ENCODE measurements around the gene MSLN. TPM values are rescaled to one million over a fixed set of nuclear protein-coding genes. Genes with fewer than 3 reads are reported as not detected.
"Not testable (repeated sequence)": the region's sequence is repeated elsewhere in the genome, so short reads cannot be mapped to it uniquely, and the experiment has no call there.

The MSLN gene
- 0.47 TPM in 1 of 2 replicates, not detected in the other for total RNA-seq (2014; rRNA removed; shearing (Covaris generic); ENCODE audit: low replicate concordance)

GRCh38 chr16:760545-761343 lies at the start of gene MSLN:
TSS of gene MSLN (plus strand) at chr16:760734. CDS start at chr16:762681, 1,947 bp downstream.
- Histone ChIP-seq H3K9ac (ENCODE audit: low read length) (no peak within 1 kb of the TSS), H3K9me2 (replicated peaks; ENCODE audit: insufficient read depth, low read length) (no peaks in the 10 kb centered on the region), H4K20me1 (ENCODE audit: insufficient read depth, low read depth, low read length) (no peaks in the 10 kb centered on the region), H3K4me3 (ENCODE audit: low read length) (no peak within 1 kb of the TSS), H3K79me2 (ENCODE audit: low read length) (no peaks in the 10 kb centered on the region), H3K4me1 (ENCODE audit: low read length) (no peaks in the 10 kb centered on the region), H3K27ac (ENCODE audit: low read length) (no peak within 1 kb of the TSS), H3K9me3 (ENCODE audit: low read length) (no peaks in the 10 kb centered on the region), H3K27me3 (ENCODE audit: low read length) (no peaks in the 10 kb centered on the region), H3K4me2 (ENCODE audit: low read depth, low read length, poor library complexity, severe bottlenecking) (no peak within 1 kb of the TSS), H3K36me3 (ENCODE audit: insufficient read depth, low read length) (no peaks in the 10 kb centered on the region), H2AFZ (ENCODE audit: low read length) (no peak within 1 kb of the TSS)
- DNase-seq, result no peak

- peaks cover 22% of the 10 kb centered on the region for H3K4me1 ChIP-seq (ENCODE audit: low read length)
- H3K27ac ChIP-seq (ENCODE audit: low read length), result no peak overlapping the region
- no peak overlapping the region for H3K4me2 ChIP-seq (ENCODE audit: low read depth, low read length, poor library complexity, severe bottlenecking)
- no peaks in the 10 kb centered on the region for H3K27me3 ChIP-seq (ENCODE audit: low read length)
- H3K4me3 ChIP-seq (ENCODE audit: low read length), result no peak overlapping the region
- no peaks in the 10 kb centered on the region for H3K9me2 ChIP-seq (replicated peaks; ENCODE audit: insufficient read depth, low read length)
- DNase-seq, result no peak
- H3K9ac ChIP-seq (ENCODE audit: low read length), result no peak overlapping the region
- H3K36me3 ChIP-seq (ENCODE audit: insufficient read depth, low read length), result no peaks in the 10 kb centered on the region
- H2AFZ ChIP-seq (ENCODE audit: low read length), result no peak overlapping the region
- peaks cover 20% of the 10 kb centered on the region; the same call in 1 of the 2 replicates for H4K20me1 ChIP-seq (ENCODE audit: insufficient read depth, low read depth, low read length)
- H3K79me2 ChIP-seq (ENCODE audit: low read length), result peaks cover 3% of the 10 kb centered on the region; the same call in 1 of the 2 replicates
- H3K9me3 ChIP-seq (ENCODE audit: low read length), result no peaks in the 10 kb centered on the region
These were observed 49.5 kb upstream of the MSLN start for GRCh38 chr16:711084-711483.

- Histone ChIP-seq H3K4me1 (ENCODE audit: low read length) (peaks cover 28% of the 10 kb centered on the region), H4K20me1 (ENCODE audit: insufficient read depth, low read depth, low read length) (peaks cover 25% of the 10 kb centered on the region; the same call in 1 of the 2 replicates), H3K9ac (ENCODE audit: low read length) (no peak overlapping the region), H3K9me3 (ENCODE audit: low read length) (no peaks in the 10 kb centered on the region), H3K9me2 (replicated peaks; ENCODE audit: insufficient read depth, low read length) (no peaks in the 10 kb centered on the region), H3K4me2 (ENCODE audit: low read depth, low read length, poor library complexity, severe bottlenecking) (no peak overlapping the region), H3K27ac (ENCODE audit: low read length) (no peak overlapping the region), H3K36me3 (ENCODE audit: insufficient read depth, low read length) (no peaks in the 10 kb centered on the region), H3K27me3 (ENCODE audit: low read length) (no peaks in the 10 kb centered on the region), H3K79me2 (ENCODE audit: low read length) (peaks cover 4% of the 10 kb centered on the region; the same call in 1 of the 2 replicates), H3K4me3 (ENCODE audit: low read length) (no peak overlapping the region), H2AFZ (ENCODE audit: low read length) (no peak overlapping the region)
- DNase-seq, result peak; percentile 90
These were observed 48.8 kb upstream of the MSLN start for GRCh38 chr16:711548-712320.

GRCh38 chr16:712740-713250 lies 47.7 kb upstream of the MSLN start:
- H3K27me3 ChIP-seq (ENCODE audit: low read length); H3K9me3 ChIP-seq (ENCODE audit: low read length); H3K36me3 ChIP-seq (ENCODE audit: insufficient read depth, low read length); H3K9ac ChIP-seq (ENCODE audit: low read length); H3K79me2 ChIP-seq (ENCODE audit: low read length); H3K4me3 ChIP-seq (ENCODE audit: low read length); H2AFZ ChIP-seq (ENCODE audit: low read length); H3K27ac ChIP-seq (ENCODE audit: low read length); H3K4me2 ChIP-seq (ENCODE audit: low read depth, low read length, poor library complexity, severe bottlenecking); H3K9me2 ChIP-seq (replicated peaks; ENCODE audit: insufficient read depth, low read length): not testable (repeated sequence)
- peak; percentile 78 for DNase-seq
- H3K4me1 ChIP-seq (ENCODE audit: low read length), result peaks cover 39% of the 10 kb centered on the region
- H4K20me1 ChIP-seq (ENCODE audit: insufficient read depth, low read depth, low read length), result peaks cover 35% of the 10 kb centered on the region

GRCh38 chr16:714079-714478 lies 46.5 kb upstream of the MSLN start:
- Histone ChIP-seq H3K27me3 (ENCODE audit: low read length) (no peaks in the 10 kb centered on the region), H3K4me2 (ENCODE audit: low read depth, low read length, poor library complexity, severe bottlenecking) (peak overlapping the region; percentile 48), H2AFZ (ENCODE audit: low read length) (no peak overlapping the region), H3K79me2 (ENCODE audit: low read length) (peaks cover 4% of the 10 kb centered on the region; the same call in 1 of the 2 replicates), H3K36me3 (ENCODE audit: insufficient read depth, low read length) (no peaks in the 10 kb centered on the region), H3K9me3 (ENCODE audit: low read length) (no peaks in the 10 kb centered on the region), H3K4me1 (ENCODE audit: low read length) (peaks cover 46% of the 10 kb centered on the region), H3K27ac (ENCODE audit: low read length) (no peak overlapping the region), H3K9me2 (replicated peaks; ENCODE audit: insufficient read depth, low read length) (no peaks in the 10 kb centered on the region), H3K9ac (ENCODE audit: low read length) (no peak overlapping the region), H4K20me1 (ENCODE audit: insufficient read depth, low read depth, low read length) (peaks cover 38% of the 10 kb centered on the region), H3K4me3 (ENCODE audit: low read length) (no peak overlapping the region)
- no peak for DNase-seq

- Histone ChIP-seq H3K27me3 (ENCODE audit: low read length) (no peaks in the 10 kb centered on the region), H3K4me2 (ENCODE audit: low read depth, low read length, poor library complexity, severe bottlenecking) (peak within 1 kb of the TSS; percentile 70), H3K9me3 (ENCODE audit: low read length) (no peaks in the 10 kb centered on the region), H3K4me1 (ENCODE audit: low read length) (peaks cover 50% of the 10 kb centered on the region), H3K27ac (ENCODE audit: low read length) (peak within 1 kb of the TSS; percentile 63), H3K4me3 (ENCODE audit: low read length) (peak within 1 kb of the TSS; percentile 81), H3K36me3 (ENCODE audit: insufficient read depth, low read length) (no peaks in the 10 kb centered on the region), H3K9ac (ENCODE audit: low read length) (peak within 1 kb of the TSS; percentile 84), H4K20me1 (ENCODE audit: insufficient read depth, low read depth, low read length) (peaks cover 37% of the 10 kb centered on the region), H3K9me2 (replicated peaks; ENCODE audit: insufficient read depth, low read length) (no peaks in the 10 kb centered on the region), H3K79me2 (ENCODE audit: low read length) (peaks cover 4% of the 10 kb centered on the region; the same call in 1 of the 2 replicates), H2AFZ (ENCODE audit: low read length) (0 out of 2 replicates have a peak within 1 kb of the TSS, but pooled peaks have one; percentile 14)
- DNase-seq, result peak; percentile 96
These were observed 45.7 kb upstream of the MSLN start, which contains the start of gene METRN for GRCh38 chr16:714558-715476. TSS of gene METRN (plus strand) at chr16:715118. CDS start at chr16:715290, 172 bp downstream.

GRCh38 chr16:715477-716199 lies 44.9 kb upstream of the MSLN start:
- Histone ChIP-seq H4K20me1 (ENCODE audit: insufficient read depth, low read depth, low read length) (peaks cover 31% of the 10 kb centered on the region), H3K27ac (ENCODE audit: low read length) (peak overlapping the region; percentile 63), H3K79me2 (ENCODE audit: low read length) (peaks cover 7% of the 10 kb centered on the region; the same call in 1 of the 2 replicates), H3K36me3 (ENCODE audit: insufficient read depth, low read length) (no peaks in the 10 kb centered on the region), H3K9me3 (ENCODE audit: low read length) (no peaks in the 10 kb centered on the region), H3K4me3 (ENCODE audit: low read length) (peak overlapping the region; percentile 81), H3K9me2 (replicated peaks; ENCODE audit: insufficient read depth, low read length) (no peaks in the 10 kb centered on the region), H3K4me2 (ENCODE audit: low read depth, low read length, poor library complexity, severe bottlenecking) (peak overlapping the region; percentile 70), H2AFZ (ENCODE audit: low read length) (no peak overlapping the region), H3K9ac (ENCODE audit: low read length) (peak overlapping the region; percentile 84), H3K27me3 (ENCODE audit: low read length) (no peaks in the 10 kb centered on the region), H3K4me1 (ENCODE audit: low read length) (peaks cover 52% of the 10 kb centered on the region)
- peak; percentile 74 for DNase-seq
